Astrocyte (in vitro differentiated cells and primary cell): ENCODE data around the gene THAP2.

Source experiments
- CTCF ChIP-seq: IDR thresholded peaks from 2 replicates; pipeline ENCODE4 v1.5.1; 2011; ENCODE audit warnings: low read depth, mild to moderate bottlenecking, inconsistent platforms, low read length, moderate library complexity; ENCODE audit not compliant: insufficient read depth
- EZH2 ChIP-seq: IDR thresholded peaks from 2 replicates; pipeline ENCODE4 v1.6.1; 2012; ENCODE audit warnings: mild to moderate bottlenecking, low read length, inconsistent platforms; ENCODE audit not compliant: insufficient read depth

GRCh38 chr12:71686658-71687025 lies 22.5 kb downstream of the THAP2 start:
- TF ChIP-seq CTCF (no peak), EZH2 (no peak)
